ENCODE data around the gene PGPEP1. TPM values are rescaled to one million over a fixed set of nuclear protein-coding genes. Genes with fewer than 3 reads are reported as not detected.
"Not testable (repeated sequence)": the region's sequence is repeated elsewhere in the genome, so short reads cannot be mapped to it uniquely, and the experiment has no call there.

The PGPEP1 gene
- total and polyA plus RNA-seq, 3 experiments from 2014 or later = 12.2 to 27.7 (median 27.3) TPM

- Mint-ChIP-seq H3K4me3 (peak overlapping the region; percentile 78 to 91 (median 83)), H3K36me3 (no peaks in the 10 kb centered on the region), H3K9me3 (no peaks in the 10 kb centered on the region), H3K27ac (peak overlapping the region; percentile 85 to 98 (median 95)), H3K4me1 (peaks cover 50 to 64% (median 59%) of the 10 kb centered on the region in 3 donors), H3K27me3 (no peaks in the 10 kb centered on the region)
- peak overlapping the region; percentile 88 for H3K4me3 ChIP-seq (ENCODE audit: low read length)
- CTCF ChIA-PET = interaction anchor here (0.6 to 13.4 kb wide), 14 partner anchors 12 to 192 kb away, joined by 3 to 299 read pairs (median 4); partner anchors contain the start of genes IQCN and JUND
- no peaks in the 10 kb centered on the region for H3K36me3 ChIP-seq (ENCODE audit: insufficient read depth, low read length)
- POLR2A ChIA-PET = interaction anchor here (0.7 to 3.7 kb wide), 7 partner anchors 9 to 89 kb away, joined by 3 to 240 read pairs (median 6); partner anchors contain the start of gene JUND
- H3K4me1 ChIP-seq (ENCODE audit: insufficient read depth, low read length) = peaks cover 60% of the 10 kb centered on the region
- H3K27ac ChIP-seq (ENCODE audit: low read depth, low read length) = peak overlapping the region; percentile 91
- peak in 1 of 5 donors; percentile 27 for DNase-seq
- no peaks in the 10 kb centered on the region for H3K9me3 ChIP-seq (ENCODE audit: low read length)
- no peaks in the 10 kb centered on the region for H3K27me3 ChIP-seq (ENCODE audit: insufficient read depth, low read length, poor library complexity, severe bottlenecking)
These were observed 18.1 kb upstream of the PGPEP1 start for GRCh38 chr19:18322318-18322758.

GRCh38 chr19:18322759-18323460, 17.5 kb upstream of the PGPEP1 start, which contains the start of gene LSM4:
Gene LSM4 (minus strand): TSS chr19:18323076. CDS start chr19:18323020, 56 bp downstream.
- Mint-ChIP-seq H3K27ac (peak within 1 kb of the TSS; percentile 89 to 98 (median 98)), H3K4me3 (peak within 1 kb of the TSS; percentile 78 to 91 (median 83)), H3K36me3 (no peaks in the 10 kb centered on the region), H3K9me3 (no peaks in the 10 kb centered on the region), H3K27me3 (no peaks in the 10 kb centered on the region), H3K4me1 (peaks cover 45 to 58% (median 53%) of the 10 kb centered on the region in 3 donors)
- ChIA-PET POLR2A (interaction anchor here (0.6 to 3.7 kb wide), 8 partner anchors 10 to 130 kb away, joined by 3 to 240 read pairs (median 5); partner anchors contain the start of genes JUND, MPV17L2 and PGPEP1), CTCF (interaction anchor here (0.6 to 13.4 kb wide), 12 partner anchors 12 to 192 kb away, joined by 3 to 299 read pairs (median 4); partner anchors contain the start of genes IQCN and JUND)
- H3K27ac ChIP-seq (ENCODE audit: low read depth, low read length) = peak within 1 kb of the TSS; percentile 91
- DNase-seq = peak; percentile 99 to 100 (median 99)
- H3K4me1 ChIP-seq (ENCODE audit: insufficient read depth, low read length) = peaks cover 57% of the 10 kb centered on the region
- no peaks in the 10 kb centered on the region for H3K27me3 ChIP-seq (ENCODE audit: insufficient read depth, low read length, poor library complexity, severe bottlenecking)
- H3K9me3 ChIP-seq (ENCODE audit: low read length) = no peaks in the 10 kb centered on the region
- no peaks in the 10 kb centered on the region for H3K36me3 ChIP-seq (ENCODE audit: insufficient read depth, low read length)
- peak within 1 kb of the TSS; percentile 88 for H3K4me3 ChIP-seq (ENCODE audit: low read length)

GRCh38 chr19:18324373-18324731, 16.0 kb upstream of the PGPEP1 start:
- not testable (repeated sequence) for H3K27me3 Mint-ChIP-seq; H3K9me3 ChIP-seq (ENCODE audit: low read length); H3K27me3 ChIP-seq (ENCODE audit: insufficient read depth, low read length, poor library complexity, severe bottlenecking); DNase-seq; H3K4me3 ChIP-seq (ENCODE audit: low read length); H3K27ac ChIP-seq (ENCODE audit: low read depth, low read length); H3K36me3 Mint-ChIP-seq; H3K36me3 ChIP-seq (ENCODE audit: insufficient read depth, low read length); H3K9me3 Mint-ChIP-seq
- POLR2A ChIA-PET = interaction anchor here (0.7 to 7.4 kb wide), 2 partner anchors 45 to 122 kb away, joined by 3 to 118 read pairs; partner anchors contain the start of gene JUND
- peak overlapping the region in 5 of 8 donors; percentile 57 to 98 (median 97) for H3K27ac Mint-ChIP-seq
- H3K4me1 ChIP-seq (ENCODE audit: insufficient read depth, low read length) = peaks cover 52% of the 10 kb centered on the region
- peaks cover 42 to 56% (median 52%) of the 10 kb centered on the region in 3 donors for H3K4me1 Mint-ChIP-seq
- peak overlapping the region in 1 of 7 donors; percentile 88 for H3K4me3 Mint-ChIP-seq
- CTCF ChIA-PET = interaction anchor here (2.0 to 18.4 kb wide), 2 partner anchors 8 to 48 kb away, joined by 9 to 436 read pairs; partner anchors contain the start of genes IQCN and JUND

GRCh38 chr19:18326772-18327171, 13.6 kb upstream of the PGPEP1 start:
- no peak for DNase-seq
- H3K36me3 ChIP-seq (ENCODE audit: insufficient read depth, low read length) = no peaks in the 10 kb centered on the region
- no peak overlapping the region for H3K4me3 ChIP-seq (ENCODE audit: low read length)
- H3K27me3 ChIP-seq (ENCODE audit: insufficient read depth, low read length, poor library complexity, severe bottlenecking) = no peaks in the 10 kb centered on the region
- Mint-ChIP-seq H3K36me3 (no peaks in the 10 kb centered on the region), H3K4me3 (no peak overlapping the region), H3K4me1 (peaks cover 28 to 34% (median 29%) of the 10 kb centered on the region in 3 donors), H3K27me3 (peaks cover 0 to 3% of the 10 kb centered on the region in 2 donors), H3K27ac (peak overlapping the region in 1 of 8 donors; percentile 9), H3K9me3 (no peaks in the 10 kb centered on the region)
- no peak overlapping the region for H3K27ac ChIP-seq (ENCODE audit: low read depth, low read length)
- POLR2A ChIA-PET = interaction anchor here (7.4 kb wide), 1 partner anchor 47 kb away, joined by 118 read pairs; the partner anchor contains the start of gene JUND
- CTCF ChIA-PET = interaction anchor here (1.0 to 18.4 kb wide), 4 partner anchors 51 to 135 kb away, joined by 3 to 436 read pairs (median 10); partner anchors contain the start of genes IQCN and JUND
- peaks cover 28% of the 10 kb centered on the region for H3K4me1 ChIP-seq (ENCODE audit: insufficient read depth, low read length)
- no peaks in the 10 kb centered on the region for H3K9me3 ChIP-seq (ENCODE audit: low read length)

- POLR2A ChIA-PET = interaction anchor here (0.6 to 7.4 kb wide), 6 partner anchors 20 to 381 kb away, joined by 3 to 118 read pairs (median 6); partner anchors contain the start of gene JUND
- Mint-ChIP-seq H3K36me3 (no peaks in the 10 kb centered on the region), H3K27ac (peak overlapping the region in 7 of 8 donors; percentile 6 to 61 (median 42)), H3K4me1 (peaks cover 15 to 19% (median 16%) of the 10 kb centered on the region in 3 donors), H3K27me3 (peaks cover 0 to 3% of the 10 kb centered on the region in 2 donors), H3K4me3 (peak overlapping the region; percentile 60 to 79 (median 69)), H3K9me3 (no peaks in the 10 kb centered on the region)
- no peaks in the 10 kb centered on the region for H3K27me3 ChIP-seq (ENCODE audit: insufficient read depth, low read length, poor library complexity, severe bottlenecking)
- DNase-seq = peak; percentile 73 to 92 (median 86)
- CTCF ChIA-PET = interaction anchor here (0.8 to 18.4 kb wide), 22 partner anchors 8 to 218 kb away, joined by 3 to 436 read pairs (median 4); partner anchors contain the start of genes IQCN, JUND, RAB3A and SSBP4
- H3K36me3 ChIP-seq (ENCODE audit: insufficient read depth, low read length) = no peaks in the 10 kb centered on the region
- H3K4me3 ChIP-seq (ENCODE audit: low read length) = peak overlapping the region; percentile 50
- H3K4me1 ChIP-seq (ENCODE audit: insufficient read depth, low read length) = peaks cover 16% of the 10 kb centered on the region
- H3K9me3 ChIP-seq (ENCODE audit: low read length) = no peaks in the 10 kb centered on the region
- H3K27ac ChIP-seq (ENCODE audit: low read depth, low read length) = peak overlapping the region; percentile 1
These were observed 11.9 kb upstream of the PGPEP1 start for GRCh38 chr19:18328340-18329034.

GRCh38 chr19:18329035-18329376, 11.4 kb upstream of the PGPEP1 start:
- H3K4me3 Mint-ChIP-seq = peak overlapping the region in 3 of 7 donors; percentile 60 to 71 (median 69)
- Histone ChIP-seq H3K4me3 (ENCODE audit: low read length) (no peak overlapping the region), H3K36me3 (ENCODE audit: insufficient read depth, low read length) (no peaks in the 10 kb centered on the region), H3K27ac (ENCODE audit: low read depth, low read length) (peak overlapping the region; percentile 1), H3K27me3 (ENCODE audit: insufficient read depth, low read length, poor library complexity, severe bottlenecking) (no peaks in the 10 kb centered on the region), H3K4me1 (ENCODE audit: insufficient read depth, low read length) (peaks cover 11% of the 10 kb centered on the region), H3K9me3 (ENCODE audit: low read length) (no peaks in the 10 kb centered on the region)
- ChIA-PET POLR2A (interaction anchor here (0.6 to 7.4 kb wide), 6 partner anchors 21 to 382 kb away, joined by 3 to 118 read pairs (median 6); partner anchors contain the start of gene JUND), CTCF (interaction anchor here (0.8 to 18.4 kb wide), 21 partner anchors 9 to 210 kb away, joined by 3 to 436 read pairs (median 4); partner anchors contain the start of genes IQCN, JUND, RAB3A and SSBP4)
- no peaks in the 10 kb centered on the region for H3K36me3 Mint-ChIP-seq
- H3K9me3 Mint-ChIP-seq = no peaks in the 10 kb centered on the region
- peak overlapping the region in 1 of 8 donors; percentile 47 for H3K27ac Mint-ChIP-seq
- H3K4me1 Mint-ChIP-seq = peaks cover 10 to 14% (median 11%) of the 10 kb centered on the region in 3 donors
- DNase-seq = no peak
- peaks cover 0 to 3% of the 10 kb centered on the region in 2 donors for H3K27me3 Mint-ChIP-seq

- Mint-ChIP-seq H3K9me3 (no peaks in the 10 kb centered on the region), H3K4me3 (no peak overlapping the region), H3K36me3 (no peaks in the 10 kb centered on the region), H3K27ac (no peak overlapping the region), H3K27me3 (peaks cover 0 to 3% of the 10 kb centered on the region in 2 donors), H3K4me1 (peaks cover 10 to 13% (median 11%) of the 10 kb centered on the region in 3 donors)
- Histone ChIP-seq H3K27ac (ENCODE audit: low read depth, low read length) (no peak overlapping the region), H3K9me3 (ENCODE audit: low read length) (no peaks in the 10 kb centered on the region), H3K36me3 (ENCODE audit: insufficient read depth, low read length) (no peaks in the 10 kb centered on the region), H3K4me3 (ENCODE audit: low read length) (no peak overlapping the region), H3K4me1 (ENCODE audit: insufficient read depth, low read length) (peaks cover 10% of the 10 kb centered on the region), H3K27me3 (ENCODE audit: insufficient read depth, low read length, poor library complexity, severe bottlenecking) (no peaks in the 10 kb centered on the region)
- CTCF ChIA-PET = interaction anchor here (1.6 to 18.4 kb wide), 3 partner anchors 55 to 139 kb away, joined by 4 to 436 read pairs (median 15); partner anchors contain the start of genes IQCN and JUND
- POLR2A ChIA-PET = interaction anchor here (0.5 to 7.4 kb wide), 3 partner anchors 51 to 227 kb away, joined by 3 to 118 read pairs (median 4); partner anchors contain the start of gene JUND
- DNase-seq = no peak
These were observed 9.5 kb upstream of the PGPEP1 start for GRCh38 chr19:18330868-18331267.

All from CD8-positive, alpha-beta memory T cell (primary cell).